ENCODE results near the gene NCBP1.

The NCBP1 gene

GRCh38 chr9:97659771-97660170, 26.1 kb downstream of the NCBP1 start:
- Histone ChIP-seq H3K36me3 (ENCODE audit: control insufficient read depth, insufficient read depth, low read length) (peaks cover 15% of the 10 kb centered on the region), H3K9ac (ENCODE audit: low read depth, low read length) (no peak overlapping the region), H3K9me3 (ENCODE audit: control insufficient read depth, insufficient read depth, low read length) (no peaks in the 10 kb centered on the region)

GRCh38 chr9:97660340-97660739, 26.7 kb downstream of the NCBP1 start:
- no peaks in the 10 kb centered on the region for H3K4me1 ChIP-seq (ENCODE audit: control insufficient read depth, insufficient read depth, low read length)
- H3K27me3 ChIP-seq (ENCODE audit: control insufficient read depth, insufficient read depth, low read length) = no peaks in the 10 kb centered on the region
- no peak overlapping the region for H3K9ac ChIP-seq (ENCODE audit: low read depth, low read length)
- H3K9me3 ChIP-seq (ENCODE audit: control insufficient read depth, insufficient read depth, low read length) = no peaks in the 10 kb centered on the region
- no peak overlapping the region for H3K4me3 ChIP-seq (ENCODE audit: low read depth, low read length)
- H3K36me3 ChIP-seq (ENCODE audit: control insufficient read depth, insufficient read depth, low read length) = peaks cover 18% of the 10 kb centered on the region

More at GRCh38 chr9:97659771-97660170, 26.1 kb downstream of the NCBP1 start:
- Histone ChIP-seq H3K4me3 (ENCODE audit: low read depth, low read length) (no peak overlapping the region), H3K27me3 (ENCODE audit: control insufficient read depth, insufficient read depth, low read length) (no peaks in the 10 kb centered on the region), H3K4me1 (ENCODE audit: control insufficient read depth, insufficient read depth, low read length) (no peaks in the 10 kb centered on the region)

- Histone ChIP-seq H3K9ac (ENCODE audit: low read depth, low read length) (no peak overlapping the region), H3K4me3 (ENCODE audit: low read depth, low read length) (no peak overlapping the region), H3K4me1 (ENCODE audit: control insufficient read depth, insufficient read depth, low read length) (no peaks in the 10 kb centered on the region), H3K36me3 (ENCODE audit: control insufficient read depth, insufficient read depth, low read length) (peaks cover 21% of the 10 kb centered on the region), H3K27me3 (ENCODE audit: control insufficient read depth, insufficient read depth, low read length) (no peaks in the 10 kb centered on the region), H3K9me3 (ENCODE audit: control insufficient read depth, insufficient read depth, low read length) (no peaks in the 10 kb centered on the region)
These were observed 27.2 kb downstream of the NCBP1 start for GRCh38 chr9:97660847-97661246.

GRCh38 chr9:97665742-97666141, 32.1 kb downstream of the NCBP1 start:
- H3K4me3 ChIP-seq (ENCODE audit: low read depth, low read length) = no peak overlapping the region
- peaks cover 22% of the 10 kb centered on the region for H3K36me3 ChIP-seq (ENCODE audit: control insufficient read depth, insufficient read depth, low read length)
- H3K4me1 ChIP-seq (ENCODE audit: control insufficient read depth, insufficient read depth, low read length) = no peaks in the 10 kb centered on the region
- H3K27me3 ChIP-seq (ENCODE audit: control insufficient read depth, insufficient read depth, low read length) = no peaks in the 10 kb centered on the region
- no peak overlapping the region for H3K9ac ChIP-seq (ENCODE audit: low read depth, low read length)
- H3K9me3 ChIP-seq (ENCODE audit: control insufficient read depth, insufficient read depth, low read length) = no peaks in the 10 kb centered on the region

- Histone ChIP-seq H3K27me3 (ENCODE audit: control insufficient read depth, insufficient read depth, low read length) (no peaks in the 10 kb centered on the region), H3K36me3 (ENCODE audit: control insufficient read depth, insufficient read depth, low read length) (peaks cover 25% of the 10 kb centered on the region), H3K4me1 (ENCODE audit: control insufficient read depth, insufficient read depth, low read length) (no peaks in the 10 kb centered on the region), H3K9ac (ENCODE audit: low read depth, low read length) (no peak overlapping the region), H3K9me3 (ENCODE audit: control insufficient read depth, insufficient read depth, low read length) (no peaks in the 10 kb centered on the region), H3K4me3 (ENCODE audit: low read depth, low read length) (no peak overlapping the region)
These were observed 33.5 kb downstream of the NCBP1 start for GRCh38 chr9:97666907-97667686.

GRCh38 chr9:97668485-97668884, 34.9 kb downstream of the NCBP1 start:
- Histone ChIP-seq H3K9ac (ENCODE audit: low read depth, low read length) (no peak overlapping the region), H3K4me1 (ENCODE audit: control insufficient read depth, insufficient read depth, low read length) (no peaks in the 10 kb centered on the region), H3K4me3 (ENCODE audit: low read depth, low read length) (no peak overlapping the region), H3K9me3 (ENCODE audit: control insufficient read depth, insufficient read depth, low read length) (no peaks in the 10 kb centered on the region), H3K36me3 (ENCODE audit: control insufficient read depth, insufficient read depth, low read length) (peaks cover 27% of the 10 kb centered on the region), H3K27me3 (ENCODE audit: control insufficient read depth, insufficient read depth, low read length) (no peaks in the 10 kb centered on the region)

GRCh38 chr9:97670586-97670985, 37.0 kb downstream of the NCBP1 start:
- no peak overlapping the region for H3K9ac ChIP-seq (ENCODE audit: low read depth, low read length)
- peaks cover 23% of the 10 kb centered on the region for H3K36me3 ChIP-seq (ENCODE audit: control insufficient read depth, insufficient read depth, low read length)
- no peaks in the 10 kb centered on the region for H3K9me3 ChIP-seq (ENCODE audit: control insufficient read depth, insufficient read depth, low read length)
- H3K27me3 ChIP-seq (ENCODE audit: control insufficient read depth, insufficient read depth, low read length) = no peaks in the 10 kb centered on the region
- H3K4me1 ChIP-seq (ENCODE audit: control insufficient read depth, insufficient read depth, low read length) = no peaks in the 10 kb centered on the region
- no peak overlapping the region for H3K4me3 ChIP-seq (ENCODE audit: low read depth, low read length)

GRCh38 chr9:97672403-97672802, 38.8 kb downstream of the NCBP1 start:
- H3K9me3 ChIP-seq (ENCODE audit: control insufficient read depth, insufficient read depth, low read length) = no peaks in the 10 kb centered on the region
- H3K36me3 ChIP-seq (ENCODE audit: control insufficient read depth, insufficient read depth, low read length) = peaks cover 17% of the 10 kb centered on the region
- no peaks in the 10 kb centered on the region for H3K4me1 ChIP-seq (ENCODE audit: control insufficient read depth, insufficient read depth, low read length)
- H3K9ac ChIP-seq (ENCODE audit: low read depth, low read length) = no peak overlapping the region
- H3K4me3 ChIP-seq (ENCODE audit: low read depth, low read length) = no peak overlapping the region
- no peaks in the 10 kb centered on the region for H3K27me3 ChIP-seq (ENCODE audit: control insufficient read depth, insufficient read depth, low read length)

GRCh38 chr9:97673922-97674321, 40.3 kb downstream of the NCBP1 start:
- no peaks in the 10 kb centered on the region for H3K27me3 ChIP-seq (ENCODE audit: control insufficient read depth, insufficient read depth, low read length)
- H3K9me3 ChIP-seq (ENCODE audit: control insufficient read depth, insufficient read depth, low read length) = no peaks in the 10 kb centered on the region
- H3K36me3 ChIP-seq (ENCODE audit: control insufficient read depth, insufficient read depth, low read length) = peaks cover 17% of the 10 kb centered on the region

GRCh38 chr9:97675655-97676054, 42.0 kb downstream of the NCBP1 start:
- Histone ChIP-seq H3K36me3 (ENCODE audit: control insufficient read depth, insufficient read depth, low read length) (peaks cover 9% of the 10 kb centered on the region), H3K4me3 (ENCODE audit: low read depth, low read length) (no peak overlapping the region), H3K4me1 (ENCODE audit: control insufficient read depth, insufficient read depth, low read length) (no peaks in the 10 kb centered on the region), H3K9me3 (ENCODE audit: control insufficient read depth, insufficient read depth, low read length) (no peaks in the 10 kb centered on the region), H3K9ac (ENCODE audit: low read depth, low read length) (no peak overlapping the region), H3K27me3 (ENCODE audit: control insufficient read depth, insufficient read depth, low read length) (no peaks in the 10 kb centered on the region)

More at GRCh38 chr9:97673922-97674321, 40.3 kb downstream of the NCBP1 start:
- Histone ChIP-seq H3K4me1 (ENCODE audit: control insufficient read depth, insufficient read depth, low read length) (no peaks in the 10 kb centered on the region), H3K4me3 (ENCODE audit: low read depth, low read length) (no peak overlapping the region), H3K9ac (ENCODE audit: low read depth, low read length) (no peak overlapping the region)

DNA sequence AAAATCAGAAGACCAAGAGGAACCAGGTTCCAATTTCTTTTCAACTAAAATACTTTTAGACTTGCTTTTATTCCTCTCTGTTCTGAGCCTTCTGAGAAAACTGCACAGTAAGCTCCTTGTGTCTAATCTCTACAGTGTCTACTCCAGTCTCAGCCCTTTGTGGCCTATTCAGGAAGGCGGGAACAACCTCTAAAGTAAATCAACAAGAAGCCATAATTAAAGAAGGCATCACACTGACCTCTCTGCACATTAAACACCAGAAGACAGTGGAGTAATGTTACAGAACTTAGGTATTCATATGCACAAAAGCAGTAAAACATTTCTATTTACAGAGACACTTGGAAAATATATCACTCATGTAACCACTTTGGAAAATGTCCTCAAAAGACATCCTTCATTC, 48.6 kb downstream of the NCBP1 start:
- Histone ChIP-seq H3K4me3 (ENCODE audit: low read depth, low read length) (no peak overlapping the region), H3K9me3 (ENCODE audit: control insufficient read depth, insufficient read depth, low read length) (no peaks in the 10 kb centered on the region), H3K9ac (ENCODE audit: low read depth, low read length) (no peak overlapping the region), H3K4me1 (ENCODE audit: control insufficient read depth, insufficient read depth, low read length) (no peaks in the 10 kb centered on the region), H3K36me3 (ENCODE audit: control insufficient read depth, insufficient read depth, low read length) (no peaks in the 10 kb centered on the region), H3K27me3 (ENCODE audit: control insufficient read depth, insufficient read depth, low read length) (no peaks in the 10 kb centered on the region)

DNA sequence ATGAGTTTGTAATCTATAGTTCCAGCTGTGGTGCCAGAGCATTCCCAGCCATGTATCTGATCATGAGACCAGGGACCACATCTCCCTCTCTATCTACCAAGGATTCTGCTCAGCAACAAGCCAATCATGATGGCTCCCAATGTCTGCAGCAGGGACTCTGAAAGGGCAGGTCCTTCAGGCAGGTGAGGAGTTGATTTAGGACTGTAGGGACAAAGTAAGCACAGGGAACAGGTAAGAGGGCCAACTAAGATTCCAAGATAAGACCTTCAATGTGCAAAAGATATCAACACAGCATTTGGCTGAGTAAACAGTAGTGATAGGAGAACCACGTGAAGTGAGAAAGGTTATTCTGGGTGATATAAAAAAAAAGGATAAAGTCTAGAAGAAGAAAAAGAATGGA, 55.0 kb downstream of the NCBP1 start:
- Histone ChIP-seq H3K4me1 (ENCODE audit: control insufficient read depth, insufficient read depth, low read length) (no peaks in the 10 kb centered on the region), H3K9ac (ENCODE audit: low read depth, low read length) (no peak overlapping the region), H3K9me3 (ENCODE audit: control insufficient read depth, insufficient read depth, low read length) (no peaks in the 10 kb centered on the region), H3K36me3 (ENCODE audit: control insufficient read depth, insufficient read depth, low read length) (no peaks in the 10 kb centered on the region), H3K4me3 (ENCODE audit: low read depth, low read length) (no peak overlapping the region), H3K27me3 (ENCODE audit: control insufficient read depth, insufficient read depth, low read length) (no peaks in the 10 kb centered on the region)

Data from iPS-15b (cell line).